Right lobe of liver (tissue), 6 donors: ENCODE measurements around the gene RPL28. TPM values are rescaled to one million over a fixed set of nuclear protein-coding genes. Genes with fewer than 3 reads are reported as not detected.

ENCODE experiments used
- ATAC-seq, 4 donors: fragments of 200-7000 bp; cut with Tn5 transposase; one replicate each; pipeline ENCODE4 v1.9.1; 2020; ENCODE audit warnings: mild to moderate bottlenecking in 4 of 4, moderate library complexity in 4 of 4
- DNase-seq, 3 donors: peaks; one replicate each; pipeline ENCODE4 v3.0.0-alpha.2; 2020
- H3K27ac ChIP-seq, 3 donors: fragments of 200-600 bp; one replicate each; pipeline ENCODE4 v1.8.0; 2022
- H3K27me3 ChIP-seq, 2 donors: fragments of 200-600 bp; one replicate each; pipeline ENCODE4 v1.8.0; 2022
- H3K36me3 ChIP-seq, 4 donors: fragments of 200-600 bp; sonication (generic) in 1 of 4; one replicate each; pipeline versions ENCODE4 v1.5.1 to v1.8.0; 2017 to 2022; ENCODE audit warnings: control low read depth in 1 of 4
- H3K4me1 ChIP-seq, 4 donors: fragments of 200-600 bp; sonication (generic) in 1 of 4; one replicate each; pipeline versions ENCODE4 v1.5.1 to v1.8.0; 2017 to 2022; ENCODE audit warnings: control low read depth in 1 of 4
- H3K4me3 ChIP-seq, 3 donors: fragments of 200-600 bp; one replicate each; pipeline ENCODE4 v1.8.0; 2022
- H3K9me3 ChIP-seq, 4 donors: fragments of 200-600 bp; sonication (generic) in 1 of 4; one replicate each; pipeline versions ENCODE4 v1.5.1 to v1.8.0; 2017 to 2022; ENCODE audit warnings: control low read depth in 1 of 4
- CTCF ChIP-seq, 4 donors: fragments of 200-600 bp in 3 of 4; fragments of 450-650 bp in 1 of 4; IDR thresholded peaks; one replicate each; pipeline versions ENCODE4 v1.5.1 to v1.8.0; 2016 to 2022; ENCODE audit warnings: antibody characterized with exemption in 4 of 4, mild to moderate bottlenecking in 2 of 4
- POLR2A ChIP-seq: fragments of 450-650 bp; IDR thresholded peaks from one replicate; pipeline ENCODE4 v1.6.1; 2017; ENCODE audit warnings: antibody characterized with exemption, mild to moderate bottlenecking
- WGBS: methylation state at CpG from one replicate; pipeline ENCODE4 v1.1.6; 2018; ENCODE audit warnings: low coverage, low lambda C conversion rate; ENCODE audit not compliant: insufficient coverage; ENCODE audit errors: missing lambda C conversion rate; 5-methylcytosine and 5-hydroxymethylcytosine counted together
- intact Hi-C, 2 donors: fragments of 100-400 bp; cut with DNase I; formaldehyde crosslinking; loops; one replicate each; pipeline versions ENCODE4 v1.11.2 to v1.14.1; 2022
- total RNA-seq, 6 experiments: library from RNA; depleted of rRNA in 2 of 6; stranded (reverse); fragments of >200 nt in 2 of 6; fragmentation: NEBNext Ultra II Directional in 3 of 6; extraction: Animal tissue kit (Norgen Biotek cat#: 25700) in 3 of 6; gene quantifications; one replicate each; pipeline versions ENCODE4 v1.1.0 to v1.2.4, GENCODE V29; 2016 to 2023
- donor health status: DM: no; HTN: yes; CAD: no.
- donor health status: DM: no; HTN: no; CAD: no.
- donor health status: DM: no; HTN: no; CAD: no.
- donor health status: DM: no; HTN: yes; CAD: no.
- donor health status: DM: no; HTN: yes; CAD: no.

Gene RPL28
- total RNA-seq, 6 experiments from 2014 or later, result 305 to 530 (median 455) TPM

GRCh38 chr19:55366790-55367189 is 18.9 kb upstream of the RPL28 start:
- no peak for DNase-seq
- no peaks in the 10 kb centered on the region for H3K36me3 ChIP-seq
- TF ChIP-seq POLR2A (no peak), CTCF (IDR thresholded peaks at IDR 0.05) (no peak)
- intact Hi-C loops, result no loop called here
- no peak overlapping the region for H3K27ac ChIP-seq
- no peaks in the 10 kb centered on the region for H3K4me1 ChIP-seq
- peaks cover 0 to 13% of the 10 kb centered on the region in 2 donors for H3K27me3 ChIP-seq
- H3K4me3 ChIP-seq, result no peak overlapping the region
- no peak for ATAC-seq
- no peaks in the 10 kb centered on the region for H3K9me3 ChIP-seq
- 92% methylated on average over 2 of the region's 3 CpGs for WGBS

GRCh38 chr19:55368106-55368505 is 17.6 kb upstream of the RPL28 start:
- no peaks in the 10 kb centered on the region for H3K36me3 ChIP-seq
- no peaks in the 10 kb centered on the region for H3K4me1 ChIP-seq
- no peak overlapping the region for H3K27ac ChIP-seq
- ATAC-seq, result no peak
- no CpG with 5 or more reads among the region's 16 CpGs for WGBS
- intact Hi-C loops, result no loop called here
- no peak for DNase-seq
- H3K27me3 ChIP-seq, result peaks cover 0 to 15% of the 10 kb centered on the region in 2 donors
- H3K9me3 ChIP-seq, result no peaks in the 10 kb centered on the region
- TF ChIP-seq POLR2A, result no peak
- TF ChIP-seq CTCF (IDR thresholded peaks at IDR 0.05), result no peak
- H3K4me3 ChIP-seq, result no peak overlapping the region

- intact Hi-C loops, result no loop called here
- no peak for TF ChIP-seq CTCF (IDR thresholded peaks at IDR 0.05)
- no peak for TF ChIP-seq POLR2A
- H3K36me3 ChIP-seq, result no peaks in the 10 kb centered on the region
- no peak overlapping the region for H3K27ac ChIP-seq
- no peaks in the 10 kb centered on the region for H3K4me1 ChIP-seq
- ATAC-seq (peak; percentile 6 to 55 (median 29)), DNase-seq (no peak)
- no peak overlapping the region for H3K4me3 ChIP-seq
- 0% methylated on average over 8 of the region's 54 CpGs for WGBS
- no peaks in the 10 kb centered on the region for H3K9me3 ChIP-seq
- H3K27me3 ChIP-seq, result peaks cover 0 to 15% of the 10 kb centered on the region in 2 donors
Measured at GRCh38 chr19:55368701-55369563, 16.8 kb upstream of the RPL28 start.

- 4% methylated on average over 26 of the region's 59 CpGs for WGBS
- ATAC-seq, result peak in 1 of 4 donors; percentile 6
- H3K27ac ChIP-seq, result no peak overlapping the region
- TF ChIP-seq CTCF (IDR thresholded peaks at IDR 0.05) (no peak), POLR2A (no peak)
- no peaks in the 10 kb centered on the region for H3K9me3 ChIP-seq
- intact Hi-C loops, result loop anchor here in 1 of 2 donors (10.0 kb wide), 1 partner anchor 75 kb away; no protein-coding TSS in a partner anchor
- peaks cover 0 to 15% of the 10 kb centered on the region in 2 donors for H3K27me3 ChIP-seq
- no peak overlapping the region for H3K4me3 ChIP-seq
- H3K4me1 ChIP-seq, result no peaks in the 10 kb centered on the region
- no peak for DNase-seq
- no peaks in the 10 kb centered on the region for H3K36me3 ChIP-seq
Measured at GRCh38 chr19:55369653-55370304, 16.0 kb upstream of the RPL28 start.
